HepG2 (cell line): Measurements from ENCODE around the gene KDM6B. TPM values are rescaled to one million over a fixed set of nuclear protein-coding genes. Genes with fewer than 3 reads are reported as not detected.

Experiments
- CCDC6 ChIP-seq: sonication (generic); formaldehyde crosslinking; IDR thresholded peaks from 2 replicates; pipeline ENCODE4 v1.8.1; 2022; ENCODE audit warnings: mild to moderate bottlenecking, missing genetic modification reagents, moderate library complexity
- HDAC2 ChIP-seq: sonication (generic); formaldehyde crosslinking; IDR thresholded peaks from 2 replicates; pipeline ENCODE4 v1.4.0; 2020; ENCODE audit warnings: missing genetic modification reagents
- JUNB ChIP-seq: sonication (generic); formaldehyde crosslinking; IDR thresholded peaks from 2 replicates; pipeline ENCODE4 v1.8.0; 2022; ENCODE audit warnings: missing genetic modification reagents, mild to moderate bottlenecking, borderline replicate concordance
- KAT7 ChIP-seq: IDR thresholded peaks from 2 replicates; pipeline ENCODE4 v1.6.1; 2018; ENCODE audit warnings: borderline replicate concordance, missing compliant biosample characterization
- KLF11 ChIP-seq: IDR thresholded peaks from 2 replicates; pipeline ENCODE4 v1.6.1; 2016; ENCODE audit warnings: missing compliant biosample characterization
- NFAT5 ChIP-seq: sonication (generic); formaldehyde crosslinking; IDR thresholded peaks from 2 replicates; pipeline ENCODE4 v1.4.0; 2020; ENCODE audit warnings: missing genetic modification reagents
- SMARCE1 ChIP-seq: fragments of 450-650 bp; IDR thresholded peaks from 2 replicates; pipeline ENCODE4 v1.6.1; 2017; ENCODE audit warnings: borderline replicate concordance
- SOX6 ChIP-seq, 2 experiments: fragments of 450-650 bp in 1 of 2; sonication (generic) in 1 of 2; formaldehyde crosslinking in 1 of 2; IDR thresholded peaks; 2 replicates each; pipeline versions ENCODE4 v1.4.0 to v1.6.1; 2017 to 2020; ENCODE audit warnings: antibody characterized with exemption in 1 of 2, mild to moderate bottlenecking in 1 of 2, missing genetic modification reagents in 1 of 2
- ZEB1 ChIP-seq: IDR thresholded peaks from 2 replicates; pipeline ENCODE4 v1.6.1; 2012; ENCODE audit warnings: mild to moderate bottlenecking, low read depth, inconsistent platforms; ENCODE audit not compliant: insufficient replicate concordance
- ZNF12 ChIP-seq: sonication (generic); formaldehyde crosslinking; IDR thresholded peaks from 2 replicates; pipeline ENCODE4 v1.5.0; 2020; ENCODE audit warnings: missing genetic modification reagents
- polyA plus RNA-seq, 8 experiments: library from polyadenylated mRNA; depleted of rRNA in 3 of 8; stranded (reverse) in 7 of 8; unstranded in 1 of 8; fragments of >200 nt; fragmentation: Illumina TruSeq in 4 of 8; extraction: Trizol in 4 of 8; gene quantifications; 2 replicates each; pipeline versions ENCODE4 v1.2.1 to v1.2.3, GENCODE V29; 2011 to 2016; ENCODE audit warnings: low read depth in 4 of 8, missing spikeins in 1 of 8, mixed read lengths in 1 of 8; ENCODE audit not compliant: insufficient read depth in 1 of 8
- total RNA-seq, 5 experiments: library from RNA; depleted of rRNA; stranded (reverse); fragments of >200 nt; fragmentation: Illumina TruSeq; extraction: Trizol; gene quantifications; 2 replicates each; pipeline ENCODE4 v1.2.3, GENCODE V29; 2016; ENCODE audit warnings: low read depth in 1 of 5
- TF ChIP-seq, protein P1 (sequence below): sonication (generic); formaldehyde crosslinking; IDR thresholded peaks from 2 replicates; pipeline ENCODE4 v1.5.1; 2020; ENCODE audit warnings: missing genetic modification reagents, mild to moderate bottlenecking, borderline replicate concordance
- TF ChIP-seq, protein P2 (sequence below): sonication (generic); formaldehyde crosslinking; IDR thresholded peaks from 2 replicates; pipeline ENCODE4 v1.9.0; 2021; ENCODE audit warnings: mild to moderate bottlenecking, missing genetic modification reagents

Gene KDM6B
- total and polyA plus RNA-seq, 2 of the 13 experiments (the other 11 are each of a cell fraction or from before 2014, with no cell fraction given), result 1.3 to 2.1 TPM

DNA sequence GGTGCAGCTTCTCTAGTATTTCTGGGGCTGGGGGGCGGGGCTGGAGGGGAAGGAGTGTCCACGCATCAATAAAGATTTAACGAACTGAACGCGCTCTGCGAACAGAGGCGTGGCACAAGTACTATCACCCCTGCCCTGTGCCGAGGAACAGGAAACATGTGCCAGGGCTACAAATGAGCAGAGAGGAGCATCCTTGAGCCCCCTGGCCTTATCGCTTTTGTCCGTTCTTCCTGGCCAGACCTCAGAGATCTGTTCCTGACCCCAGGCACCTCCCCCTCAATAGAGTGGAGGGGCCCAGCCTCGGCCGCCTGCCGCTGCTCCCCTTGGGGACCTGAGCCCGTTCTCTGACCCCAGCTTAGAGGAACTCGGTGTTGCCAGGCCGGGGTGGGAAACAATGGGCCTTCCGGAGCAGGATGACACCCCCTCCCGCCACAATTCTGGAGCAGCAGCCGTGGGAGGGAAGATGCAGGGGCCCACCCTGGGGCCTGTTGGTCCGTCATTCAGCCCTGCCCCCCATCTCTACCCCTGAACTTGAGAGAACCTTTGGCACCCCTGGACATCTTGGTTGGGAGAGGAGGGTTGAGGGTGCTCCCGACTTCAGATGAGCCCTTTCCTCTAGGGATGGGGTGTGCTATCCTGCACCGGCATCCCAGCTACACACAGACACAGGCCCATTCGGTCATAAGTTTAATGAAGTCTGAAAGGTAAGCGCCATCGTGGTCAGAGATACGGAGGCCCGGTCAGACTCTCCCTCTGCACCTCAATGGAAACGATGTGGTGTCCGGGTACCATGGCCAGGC is 22.2 kb downstream of the KDM6B start (continued):
- TF ChIP-seq CCDC6 (CRISPR knock-in tag) (no peak), HDAC2 (CRISPR knock-in tag) (no peak), ZNF12 (CRISPR knock-in tag) (no peak), JUNB (CRISPR knock-in tag) (no peak), SOX6 (IDR thresholded peaks at IDR 0.05) (no peak), SOX6 (CRISPR knock-in tag; IDR thresholded peaks at IDR 0.05) (0 out of 2 replicates have a peak, but pooled peaks have one; percentile 17), KAT7 (CRISPR knock-in tag) (no peak), NFAT5 (CRISPR knock-in tag) (no peak), ZEB1 (no peak), SMARCE1 (no peak), KLF11 (0 out of 2 replicates have a peak, but pooled peaks have one; percentile 7)
- TF ChIP-seq, protein P1, sequence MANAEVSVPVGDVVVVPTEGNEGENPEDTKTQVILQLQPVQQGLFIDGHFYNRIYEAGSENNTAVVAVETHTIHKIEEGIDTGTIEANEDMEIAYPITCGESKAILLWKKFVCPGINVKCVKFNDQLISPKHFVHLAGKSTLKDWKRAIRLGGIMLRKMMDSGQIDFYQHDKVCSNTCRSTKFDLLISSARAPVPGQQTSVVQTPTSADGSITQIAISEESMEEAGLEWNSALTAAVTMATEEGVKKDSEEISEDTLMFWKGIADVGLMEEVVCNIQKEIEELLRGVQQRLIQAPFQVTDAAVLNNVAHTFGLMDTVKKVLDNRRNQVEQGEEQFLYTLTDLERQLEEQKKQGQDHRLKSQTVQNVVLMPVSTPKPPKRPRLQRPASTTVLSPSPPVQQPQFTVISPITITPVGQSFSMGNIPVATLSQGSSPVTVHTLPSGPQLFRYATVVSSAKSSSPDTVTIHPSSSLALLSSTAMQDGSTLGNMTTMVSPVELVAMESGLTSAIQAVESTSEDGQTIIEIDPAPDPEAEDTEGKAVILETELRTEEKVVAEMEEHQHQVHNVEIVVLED (CRISPR knock-in tag), result no peak
- TF ChIP-seq, protein P2, sequence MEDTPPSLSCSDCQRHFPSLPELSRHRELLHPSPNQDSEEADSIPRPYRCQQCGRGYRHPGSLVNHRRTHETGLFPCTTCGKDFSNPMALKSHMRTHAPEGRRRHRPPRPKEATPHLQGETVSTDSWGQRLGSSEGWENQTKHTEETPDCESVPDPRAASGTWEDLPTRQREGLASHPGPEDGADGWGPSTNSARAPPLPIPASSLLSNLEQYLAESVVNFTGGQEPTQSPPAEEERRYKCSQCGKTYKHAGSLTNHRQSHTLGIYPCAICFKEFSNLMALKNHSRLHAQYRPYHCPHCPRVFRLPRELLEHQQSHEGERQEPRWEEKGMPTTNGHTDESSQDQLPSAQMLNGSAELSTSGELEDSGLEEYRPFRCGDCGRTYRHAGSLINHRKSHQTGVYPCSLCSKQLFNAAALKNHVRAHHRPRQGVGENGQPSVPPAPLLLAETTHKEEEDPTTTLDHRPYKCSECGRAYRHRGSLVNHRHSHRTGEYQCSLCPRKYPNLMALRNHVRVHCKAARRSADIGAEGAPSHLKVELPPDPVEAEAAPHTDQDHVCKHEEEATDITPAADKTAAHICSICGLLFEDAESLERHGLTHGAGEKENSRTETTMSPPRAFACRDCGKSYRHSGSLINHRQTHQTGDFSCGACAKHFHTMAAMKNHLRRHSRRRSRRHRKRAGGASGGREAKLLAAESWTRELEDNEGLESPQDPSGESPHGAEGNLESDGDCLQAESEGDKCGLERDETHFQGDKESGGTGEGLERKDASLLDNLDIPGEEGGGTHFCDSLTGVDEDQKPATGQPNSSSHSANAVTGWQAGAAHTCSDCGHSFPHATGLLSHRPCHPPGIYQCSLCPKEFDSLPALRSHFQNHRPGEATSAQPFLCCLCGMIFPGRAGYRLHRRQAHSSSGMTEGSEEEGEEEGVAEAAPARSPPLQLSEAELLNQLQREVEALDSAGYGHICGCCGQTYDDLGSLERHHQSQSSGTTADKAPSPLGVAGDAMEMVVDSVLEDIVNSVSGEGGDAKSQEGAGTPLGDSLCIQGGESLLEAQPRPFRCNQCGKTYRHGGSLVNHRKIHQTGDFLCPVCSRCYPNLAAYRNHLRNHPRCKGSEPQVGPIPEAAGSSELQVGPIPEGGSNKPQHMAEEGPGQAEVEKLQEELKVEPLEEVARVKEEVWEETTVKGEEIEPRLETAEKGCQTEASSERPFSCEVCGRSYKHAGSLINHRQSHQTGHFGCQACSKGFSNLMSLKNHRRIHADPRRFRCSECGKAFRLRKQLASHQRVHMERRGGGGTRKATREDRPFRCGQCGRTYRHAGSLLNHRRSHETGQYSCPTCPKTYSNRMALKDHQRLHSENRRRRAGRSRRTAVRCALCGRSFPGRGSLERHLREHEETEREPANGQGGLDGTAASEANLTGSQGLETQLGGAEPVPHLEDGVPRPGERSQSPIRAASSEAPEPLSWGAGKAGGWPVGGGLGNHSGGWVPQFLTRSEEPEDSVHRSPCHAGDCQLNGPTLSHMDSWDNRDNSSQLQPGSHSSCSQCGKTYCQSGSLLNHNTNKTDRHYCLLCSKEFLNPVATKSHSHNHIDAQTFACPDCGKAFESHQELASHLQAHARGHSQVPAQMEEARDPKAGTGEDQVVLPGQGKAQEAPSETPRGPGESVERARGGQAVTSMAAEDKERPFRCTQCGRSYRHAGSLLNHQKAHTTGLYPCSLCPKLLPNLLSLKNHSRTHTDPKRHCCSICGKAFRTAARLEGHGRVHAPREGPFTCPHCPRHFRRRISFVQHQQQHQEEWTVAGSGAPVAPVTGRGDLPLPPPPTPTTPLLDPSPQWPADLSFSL (CRISPR knock-in tag), result no peak
